Urinary bladder (tissue), 4 donors: ENCODE results near the gene ADISSP. TPM values are rescaled to one million over a fixed set of nuclear protein-coding genes. Genes with fewer than 3 reads are reported as not detected.

ENCODE experiments used
- DNase-seq: peaks from one replicate; pipeline ENCODE4 v3.0.0-alpha.2; 2015; ENCODE audit errors: extremely low spot score
- H3K27ac ChIP-seq: one replicate; pipeline ENCODE4 v1.5.1; 2013; ENCODE audit warnings: low read depth, mild to moderate bottlenecking, moderate library complexity
- H3K36me3 ChIP-seq: one replicate; pipeline ENCODE4 v1.6.1; 2013; ENCODE audit warnings: mild to moderate bottlenecking, moderate library complexity; ENCODE audit not compliant: insufficient read depth
- H3K4me1 ChIP-seq: one replicate; pipeline ENCODE4 v1.6.1; 2013; ENCODE audit warnings: mild to moderate bottlenecking, moderate library complexity; ENCODE audit not compliant: insufficient read depth
- H3K4me3 ChIP-seq: one replicate; pipeline ENCODE4 v1.5.1; 2013; ENCODE audit warnings: low read depth, low read length
- WGBS: extraction: QIAGEN DNeasy Blood & Tissue Kit; methylation state at CpG from one replicate; pipeline ENCODE4 v1.1.7; 2013; 5-methylcytosine and 5-hydroxymethylcytosine counted together
- polyA plus RNA-seq: library from polyadenylated mRNA; stranded (reverse); fragments of 200-250 nt; gene quantifications from one replicate; pipeline ENCODE4 v1.2.3, GENCODE V29; 2013
- total RNA-seq: library from RNA; depleted of rRNA; stranded (reverse); fragments of >200 nt; gene quantifications from one replicate; pipeline ENCODE4 v1.2.3, GENCODE V29; 2014
- donor health status: healthy with polysubstance abuse.
- donor health status: healthy.

Gene ADISSP
- total and polyA plus RNA-seq, 2 donors, result 10.0 to 109 TPM

- H3K4me3 ChIP-seq, result no peak within 1 kb of the TSS
- WGBS, result 16% methylated on average over 28 of the region's 28 CpGs
- H3K4me1 ChIP-seq, result peaks cover 2% of the 10 kb centered on the region
- no peak within 1 kb of the TSS for H3K27ac ChIP-seq
- H3K36me3 ChIP-seq, result no peaks in the 10 kb centered on the region
- peak; percentile 94 for DNase-seq
Measured at GRCh38 chr20:3781153-3781910, 13.8 kb upstream of the ADISSP start, which contains the start of gene SPEF1. Gene SPEF1, minus strand, starts transcription at chr20:3781448. Its CDS starts 161 bp downstream, at chr20:3781287.

DNA sequence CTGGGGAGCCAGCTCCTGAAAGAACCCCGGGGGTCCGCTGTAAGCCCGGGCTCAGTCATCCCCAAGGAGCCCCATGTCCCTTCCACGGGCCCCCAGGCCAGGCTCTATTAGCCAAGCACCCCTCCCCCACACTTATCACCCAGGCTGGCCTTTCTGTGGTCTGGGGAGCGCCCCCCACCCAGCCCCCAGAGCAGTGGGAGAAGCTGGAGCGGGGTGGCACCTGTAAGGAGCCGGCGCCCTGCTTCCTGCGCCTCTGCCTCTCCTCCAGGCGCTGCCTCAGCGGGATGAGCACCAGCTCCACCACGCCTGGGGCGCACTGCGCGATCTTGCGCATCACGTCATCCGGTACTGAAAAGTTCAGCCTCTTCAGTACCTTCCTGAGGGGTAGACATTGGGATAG lies 11.4 kb upstream of the ADISSP start:
- peaks cover 2% of the 10 kb centered on the region for H3K4me1 ChIP-seq
- no peak for DNase-seq
- no peaks in the 10 kb centered on the region for H3K36me3 ChIP-seq
- no peak overlapping the region for H3K27ac ChIP-seq
- 31% methylated on average over 18 of the region's 18 CpGs for WGBS
- no peak overlapping the region for H3K4me3 ChIP-seq

- H3K4me3 ChIP-seq, result peak overlapping the region; percentile 37
- DNase-seq, result no peak
- 3% methylated on average over 70 of the region's 70 CpGs for WGBS
- H3K36me3 ChIP-seq, result no peaks in the 10 kb centered on the region
- H3K4me1 ChIP-seq, result peaks cover 2% of the 10 kb centered on the region
- H3K27ac ChIP-seq, result no peak overlapping the region
Measured at GRCh38 chr20:3777716-3778629, 10.4 kb upstream of the ADISSP start.

DNA sequence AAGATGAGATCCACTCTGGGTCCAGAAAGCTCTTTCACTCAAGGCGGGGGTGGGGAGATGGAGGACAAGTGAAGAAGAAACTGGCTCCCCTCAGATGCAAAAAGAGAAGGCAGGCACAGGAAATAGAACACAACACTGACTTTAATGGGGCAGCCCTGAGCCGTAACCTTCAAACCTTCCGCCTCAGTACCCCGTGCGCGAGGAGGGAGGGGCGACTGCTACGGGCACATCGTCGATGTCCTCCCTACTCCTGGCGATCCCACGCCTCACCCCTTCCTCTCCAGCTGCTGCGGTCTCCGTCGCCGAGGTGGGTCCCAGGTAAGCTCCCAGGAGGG lies 9.8 kb upstream of the ADISSP start:
- 11% methylated on average over 16 of the region's 16 CpGs for WGBS
- no peak overlapping the region for H3K27ac ChIP-seq

GRCh38 chr20:3775457-3776108 lies 8.0 kb upstream of the ADISSP start:
- Histone ChIP-seq H3K4me3 (no peak overlapping the region), H3K36me3 (no peaks in the 10 kb centered on the region), H3K27ac (no peak overlapping the region), H3K4me1 (peaks cover 2% of the 10 kb centered on the region)
- DNase-seq, result no peak
- whole genome bisulfite sequencing, result 87% methylated on average over 4 of the region's 4 CpGs

More for the DNA sequence above, 9.8 kb upstream of the ADISSP start:
- H3K36me3 ChIP-seq, result no peaks in the 10 kb centered on the region
- no peak for DNase-seq
- H3K4me1 ChIP-seq, result peaks cover 2% of the 10 kb centered on the region
- H3K4me3 ChIP-seq, result peak overlapping the region; percentile 37

DNA sequence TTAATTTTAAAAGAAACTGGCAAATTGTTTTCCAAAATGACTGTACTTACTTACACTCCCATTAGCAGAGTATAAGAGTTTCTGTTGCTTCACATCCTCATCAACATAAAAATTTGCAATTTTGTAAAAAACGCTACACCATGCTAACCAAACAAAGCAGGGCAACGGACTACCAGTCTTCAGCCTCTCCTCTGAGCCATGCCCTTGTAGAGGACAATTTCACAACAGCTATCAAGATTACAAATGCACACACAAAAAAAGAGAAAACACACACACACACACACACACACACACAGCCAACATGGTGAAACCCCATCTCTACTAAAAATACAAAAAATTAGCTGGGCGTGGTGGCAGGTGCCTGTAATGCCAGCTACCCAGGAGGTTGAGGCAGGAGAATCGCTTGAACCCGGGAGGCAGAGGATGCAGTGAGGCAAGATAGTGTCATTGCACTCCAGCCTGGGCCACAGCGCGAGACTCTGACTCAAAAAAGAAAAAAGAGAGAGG lies 4.1 kb upstream of the ADISSP start:
- Histone ChIP-seq H3K36me3 (no peaks in the 10 kb centered on the region), H3K4me1 (no peaks in the 10 kb centered on the region), H3K27ac (no peak overlapping the region), H3K4me3 (no peak overlapping the region)
- 84% methylated on average over 7 of the region's 7 CpGs for WGBS
- no peak for DNase-seq

DNA sequence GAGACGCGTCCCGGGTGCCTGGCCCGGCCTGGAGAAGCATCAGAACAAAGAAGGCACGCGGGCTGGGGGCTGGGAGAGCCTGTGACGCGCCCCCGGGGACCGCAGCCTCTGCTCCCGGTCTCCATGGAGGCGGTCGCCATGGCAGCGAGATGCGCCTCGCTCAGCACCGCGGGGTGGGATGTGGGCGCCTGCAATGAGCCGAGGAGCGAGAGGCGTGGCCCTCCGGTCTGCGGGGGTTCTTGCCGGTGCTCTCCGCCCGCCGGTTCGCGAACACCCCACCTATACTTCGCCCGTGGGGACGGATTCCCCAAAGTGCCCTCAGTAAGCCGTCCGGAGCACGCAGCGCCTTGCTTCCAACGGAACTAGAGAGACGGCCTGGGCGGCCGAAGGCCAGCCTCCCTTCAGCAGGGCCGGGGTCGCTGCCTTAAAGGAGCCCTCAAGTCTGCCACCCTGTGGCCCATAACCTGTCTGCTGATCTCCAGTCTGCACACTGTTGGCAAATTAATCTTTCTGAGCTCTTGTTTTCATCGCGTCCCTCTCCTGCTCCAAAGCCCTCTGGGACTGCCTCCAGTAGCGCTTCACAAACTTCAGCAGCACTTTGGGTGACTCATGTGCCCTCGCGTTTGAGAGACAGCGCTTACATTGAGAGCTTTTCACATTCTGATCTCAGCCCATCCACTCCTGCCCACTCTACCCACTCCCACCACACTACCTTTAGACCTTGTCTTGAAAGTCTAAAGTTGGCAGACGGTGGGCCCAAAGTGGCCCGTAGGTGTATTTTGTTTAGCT lies 983 bp upstream of the ADISSP start:
- WGBS, result 1% methylated on average over 51 of the region's 51 CpGs

GRCh38 chr20:3767110-3767426 lies 485 bp downstream of the ADISSP start:
- H3K27ac ChIP-seq, result no peak overlapping the region
- H3K36me3 ChIP-seq, result no peaks in the 10 kb centered on the region
- peak overlapping the region; percentile 59 for H3K4me3 ChIP-seq
- under 1% methylated on average over 21 of the region's 21 CpGs for WGBS
- DNase-seq, result no peak
- no peaks in the 10 kb centered on the region for H3K4me1 ChIP-seq

More for the DNA sequence above, 983 bp upstream of the ADISSP start:
- Histone ChIP-seq H3K4me3 (peak overlapping the region; percentile 51), H3K4me1 (no peaks in the 10 kb centered on the region), H3K27ac (peak overlapping the region; percentile 73), H3K36me3 (no peaks in the 10 kb centered on the region)
- DNase-seq, result no peak

- DNase-seq, result no peak
- WGBS, result 18% methylated on average over 9 of the region's 9 CpGs
- Histone ChIP-seq H3K4me1 (no peaks in the 10 kb centered on the region), H3K4me3 (peak overlapping the region; percentile 59), H3K27ac (no peak overlapping the region), H3K36me3 (no peaks in the 10 kb centered on the region)
Measured at GRCh38 chr20:3766422-3767109, 987 bp downstream of the ADISSP start.

GRCh38 chr20:3765171-3765882 lies 2.2 kb downstream of the ADISSP start:
- DNase-seq, result no peak
- Histone ChIP-seq H3K36me3 (no peaks in the 10 kb centered on the region), H3K4me3 (no peak overlapping the region), H3K27ac (no peak overlapping the region), H3K4me1 (no peaks in the 10 kb centered on the region)
- 61% methylated on average over 3 of the region's 3 CpGs for WGBS

GRCh38 chr20:3764659-3765058 lies 2.9 kb downstream of the ADISSP start:
- Histone ChIP-seq H3K36me3 (no peaks in the 10 kb centered on the region), H3K4me3 (no peak overlapping the region), H3K4me1 (no peaks in the 10 kb centered on the region), H3K27ac (no peak overlapping the region)
- DNase-seq, result no peak
- 80% methylated on average over 3 of the region's 3 CpGs for whole genome bisulfite sequencing
